B cell (primary cell): Measurements from ENCODE around the gene ERG.

Source experiments
- EZH2 ChIP-seq: IDR thresholded peaks from 2 replicates; pipeline ENCODE4 v1.6.1; 2012; ENCODE audit warnings: borderline replicate concordance, low read depth, mild to moderate bottlenecking, moderate library complexity, low read length; ENCODE audit not compliant: insufficient read depth, poor library complexity, severe bottlenecking
- TF ChIP-seq, protein P1 (sequence below): fragments of 200-600 bp; IDR thresholded peaks from one replicate; pipeline ENCODE4 v1.8.0; 2022; ENCODE audit warnings: antibody characterized with exemption, mild to moderate bottlenecking

GRCh38 chr21:38525454-38525853, 27.2 kb upstream of the ERG start:
- TF ChIP-seq, protein P1, sequence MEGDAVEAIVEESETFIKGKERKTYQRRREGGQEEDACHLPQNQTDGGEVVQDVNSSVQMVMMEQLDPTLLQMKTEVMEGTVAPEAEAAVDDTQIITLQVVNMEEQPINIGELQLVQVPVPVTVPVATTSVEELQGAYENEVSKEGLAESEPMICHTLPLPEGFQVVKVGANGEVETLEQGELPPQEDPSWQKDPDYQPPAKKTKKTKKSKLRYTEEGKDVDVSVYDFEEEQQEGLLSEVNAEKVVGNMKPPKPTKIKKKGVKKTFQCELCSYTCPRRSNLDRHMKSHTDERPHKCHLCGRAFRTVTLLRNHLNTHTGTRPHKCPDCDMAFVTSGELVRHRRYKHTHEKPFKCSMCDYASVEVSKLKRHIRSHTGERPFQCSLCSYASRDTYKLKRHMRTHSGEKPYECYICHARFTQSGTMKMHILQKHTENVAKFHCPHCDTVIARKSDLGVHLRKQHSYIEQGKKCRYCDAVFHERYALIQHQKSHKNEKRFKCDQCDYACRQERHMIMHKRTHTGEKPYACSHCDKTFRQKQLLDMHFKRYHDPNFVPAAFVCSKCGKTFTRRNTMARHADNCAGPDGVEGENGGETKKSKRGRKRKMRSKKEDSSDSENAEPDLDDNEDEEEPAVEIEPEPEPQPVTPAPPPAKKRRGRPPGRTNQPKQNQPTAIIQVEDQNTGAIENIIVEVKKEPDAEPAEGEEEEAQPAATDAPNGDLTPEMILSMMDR: no peak
- TF ChIP-seq EZH2: no peak
